GM19099 (cell line): ENCODE measurements around the gene AMMECR1L.

Source experiments
- POLR2A ChIP-seq: IDR thresholded peaks from 3 replicates; pipeline ENCODE4 v1.6.1; 2011; ENCODE audit warnings: low read depth; ENCODE audit not compliant: insufficient read length; ENCODE audit errors: extremely low read depth

Gene AMMECR1L

GRCh38 chr2:127885780-127886592, at the start of gene AMMECR1L:
AMMECR1L (minus strand) TSS chr2:127885956; CDS start chr2:127874234, 11,722 bp downstream.
- TF ChIP-seq POLR2A = peak; percentile 38

DNA sequence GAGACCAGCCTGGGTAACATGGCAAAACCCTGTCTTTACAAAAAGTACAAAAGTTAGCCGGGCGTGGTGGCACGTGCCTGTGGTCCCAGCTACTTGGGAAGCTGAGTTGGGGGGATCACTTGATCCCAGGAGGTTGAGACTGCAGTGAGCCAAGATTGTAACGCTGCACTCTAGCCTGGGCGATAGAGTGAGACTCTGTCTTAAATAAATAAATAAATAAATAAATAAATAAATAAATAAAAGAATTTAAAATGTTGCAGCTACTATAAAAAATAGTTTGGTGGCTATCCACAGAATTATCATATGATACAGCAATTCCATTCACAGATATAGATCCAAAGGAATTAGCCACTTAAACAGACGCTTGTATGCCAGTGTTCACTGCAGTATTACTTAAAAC, 49.6 kb upstream of the AMMECR1L start:
- no peak for TF ChIP-seq POLR2A

GRCh38 chr2:127932199-127932876, 46.6 kb upstream of the AMMECR1L start:
- no peak for TF ChIP-seq POLR2A

GRCh38 chr2:127929449-127929848, 43.7 kb upstream of the AMMECR1L start:
- TF ChIP-seq POLR2A = no peak

- no peak for TF ChIP-seq POLR2A
Measured at GRCh38 chr2:127927384-127927783, 41.6 kb upstream of the AMMECR1L start.

DNA sequence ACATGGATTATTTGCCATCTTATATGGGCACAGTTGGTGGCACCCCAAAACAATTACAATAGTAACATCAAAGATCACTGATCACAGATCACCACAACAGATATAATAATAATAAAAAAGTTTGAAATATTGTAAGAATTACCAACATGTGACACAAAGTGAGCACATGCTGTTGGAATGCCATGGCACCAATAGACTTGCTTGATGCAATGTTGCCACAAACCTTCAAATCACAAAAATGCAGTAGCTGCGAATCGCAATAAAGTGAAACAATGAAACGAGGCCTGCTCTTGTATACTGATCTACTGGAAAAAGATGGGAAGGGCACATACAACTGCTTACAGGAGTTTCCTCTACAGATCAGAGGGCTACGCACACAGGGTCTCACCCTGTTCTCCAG, 32.2 kb upstream of the AMMECR1L start:
- TF ChIP-seq POLR2A = no peak

GRCh38 chr2:127913808-127914457, 28.2 kb upstream of the AMMECR1L start:
- TF ChIP-seq POLR2A = no peak

GRCh38 chr2:127911737-127912136, 26.0 kb upstream of the AMMECR1L start:
- no peak for TF ChIP-seq POLR2A

- no peak for TF ChIP-seq POLR2A
Measured at GRCh38 chr2:127910415-127910814, 24.7 kb upstream of the AMMECR1L start.

- no peak for TF ChIP-seq POLR2A
Measured at GRCh38 chr2:127909019-127909418, 23.3 kb upstream of the AMMECR1L start.

DNA sequence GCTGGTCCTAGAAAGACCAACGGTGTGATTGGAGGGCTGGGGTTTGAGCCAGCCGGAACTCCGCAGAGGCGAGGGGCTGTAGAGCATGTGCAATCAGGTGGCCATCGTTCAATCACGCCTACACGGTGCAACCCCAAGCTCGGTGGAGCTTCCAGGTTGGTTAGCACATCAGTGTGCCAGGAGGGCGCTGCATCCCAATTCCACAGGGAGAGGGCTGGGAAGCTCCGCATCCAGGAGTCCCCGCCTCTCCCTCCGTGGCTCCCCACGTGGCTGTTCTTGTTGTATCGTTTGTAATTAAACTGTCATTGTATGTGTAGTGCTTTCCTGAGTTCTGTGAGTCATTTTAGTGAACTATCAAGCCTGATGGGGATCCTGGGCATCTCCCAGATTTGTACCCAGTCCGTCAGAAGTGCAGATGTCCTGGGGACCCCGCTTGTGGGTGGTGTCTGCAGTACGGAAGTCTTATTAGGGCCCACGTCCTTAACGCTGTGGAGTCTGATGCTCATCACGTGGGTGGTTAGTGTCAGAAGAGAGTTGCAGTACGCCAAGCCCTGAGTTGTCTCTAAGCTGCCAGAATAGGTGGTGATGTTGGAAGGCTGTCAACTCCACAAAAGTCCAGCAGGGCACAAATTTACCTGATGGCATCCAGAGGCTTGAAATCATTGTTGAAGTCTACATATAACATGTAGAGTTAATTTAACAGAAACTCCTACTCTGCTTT, 20.6 kb upstream of the AMMECR1L start:
- TF ChIP-seq POLR2A = no peak

DNA sequence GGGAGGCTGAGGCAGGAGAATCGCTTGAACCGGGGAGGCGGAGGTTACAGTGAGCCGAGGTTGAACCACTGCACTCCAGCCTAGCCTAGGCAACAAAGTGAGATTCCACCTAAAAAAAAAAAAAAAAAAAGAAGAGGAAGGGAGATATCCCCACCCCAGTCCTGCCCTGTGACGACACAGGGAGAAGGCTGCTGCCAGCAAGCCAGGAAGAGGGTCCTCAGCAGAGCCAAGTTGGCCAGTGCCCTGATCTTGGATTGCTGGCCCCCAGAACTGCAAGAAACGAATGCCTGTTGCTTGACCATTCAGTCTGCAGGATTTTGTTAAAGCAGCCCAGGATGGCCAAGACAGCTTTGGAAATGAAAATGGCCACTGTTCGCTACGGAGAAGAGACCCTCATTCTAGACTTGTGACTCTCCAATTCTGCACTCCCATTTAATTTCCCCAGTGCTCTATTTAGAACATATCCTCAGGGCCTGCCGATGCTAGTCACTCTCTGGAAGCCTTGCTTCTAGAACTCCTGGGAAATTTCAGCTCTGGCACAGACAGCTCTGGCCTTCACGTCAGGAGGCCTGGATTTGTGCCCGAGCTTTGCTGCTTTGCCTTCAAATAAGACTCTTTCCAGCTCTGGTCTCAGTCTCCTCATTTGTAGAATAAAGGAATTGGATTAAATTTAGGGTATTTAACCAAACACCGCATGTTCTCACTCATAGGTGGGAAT, 15.7 kb upstream of the AMMECR1L start:
- no peak for TF ChIP-seq POLR2A

GRCh38 chr2:127897531-127898211, 11.9 kb upstream of the AMMECR1L start:
- no peak for TF ChIP-seq POLR2A

- no peak for TF ChIP-seq POLR2A
Measured at GRCh38 chr2:127893494-127893893, 7.7 kb upstream of the AMMECR1L start.
